Keratinocyte (primary cell): ENCODE data around the gene CACNA2D1.

ENCODE experiments used
- CTCF ChIP-seq, 3 experiments: IDR thresholded peaks in 1 of 3; conservative IDR thresholded peaks in 1 of 3; optimal IDR thresholded peaks in 1 of 3; 2 replicates in 2 of 3; 3 replicates in 1 of 3; pipeline versions ENCODE3 to v1.5.1; 2011; ENCODE audit warnings: low read length in 3 of 3, mild to moderate bottlenecking in 3 of 3, moderate library complexity in 2 of 3, control low read depth in 1 of 3, inconsistent platforms in 1 of 3; ENCODE audit not compliant: insufficient read depth in 2 of 3; ENCODE audit errors: extremely low read depth in 1 of 3
- EZH2 ChIP-seq: IDR thresholded peaks from one replicate; pipeline ENCODE4 v1.6.1; 2012; ENCODE audit warnings: inconsistent platforms, mild to moderate bottlenecking, low read length, moderate library complexity

GRCh38 chr7:82442492-82443035, 1.0 kb downstream of the CACNA2D1 start:
- TF ChIP-seq CTCF (optimal IDR thresholded peaks at IDR 0.05 in 1 of 3, IDR thresholded peaks at IDR 0.05 in 1 of 3, conservative IDR thresholded peaks at IDR 0.05 in 1 of 3; ENCODE audit: extremely low read depth in 1 of 3, insufficient read depth in 2 of 3, low read length in 3 of 3) (no peak), EZH2 (no peak)
